ENCODE measurements around the gene ACP6. TPM values are rescaled to one million over a fixed set of nuclear protein-coding genes. Genes with fewer than 3 reads are reported as not detected.

The ACP6 gene
- 14.5 TPM for total RNA-seq

DNA sequence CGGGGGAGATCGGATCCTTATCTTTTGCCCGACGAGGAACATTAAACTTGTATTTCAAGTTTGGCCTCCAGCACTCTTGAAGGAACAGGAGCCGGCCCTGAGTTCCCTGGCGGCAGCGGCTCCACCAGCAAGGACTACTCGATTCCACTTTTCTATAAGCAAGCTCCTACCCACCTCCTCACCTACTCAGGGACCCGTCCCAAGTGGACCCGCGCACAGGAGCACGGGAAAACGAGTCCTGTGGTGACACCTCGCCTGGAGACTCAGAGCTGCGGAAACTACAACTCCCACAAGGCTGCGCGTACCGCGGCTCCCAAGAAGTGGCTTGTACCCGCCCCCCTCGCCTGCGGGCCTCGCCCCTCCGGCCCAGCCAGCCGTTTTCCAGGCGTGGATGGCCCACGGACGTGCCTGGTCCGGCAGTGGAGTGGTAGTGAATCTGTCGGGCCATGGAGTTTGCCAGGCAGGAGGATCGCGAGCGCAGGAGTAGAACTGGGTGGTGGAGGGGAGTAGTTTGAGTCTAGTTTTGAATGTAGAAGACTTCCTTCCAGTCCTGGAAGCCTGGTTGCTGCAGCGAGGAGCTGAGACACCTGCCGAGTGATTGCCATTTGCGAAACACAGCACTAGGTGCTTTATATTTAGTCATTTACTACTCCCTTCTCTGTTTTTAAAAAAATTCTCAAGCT is at the start of gene ACP6:
Gene ACP6 (minus strand): TSS at position 206 of the 683 bp plus-strand sequence. CDS start 476 bp downstream, outside the sequence.

Small RNA genes within 50 kb of the gene (small RNA-seq; reads per million reads assigned to genes)
- not detected for gene RN7SL261P

Other genes starting within 250 kb of the ACP6 start
- gene BCL9, start 129.0 kb downstream of the ACP6 start, total RNA-seq = 10.1 TPM
- 2.3 TPM for gene GJA5, start 90.1 kb upstream of the ACP6 start, total RNA-seq
- not detected for gene GJA8, start 232.3 kb upstream of the ACP6 start, total RNA-seq